NCI-H128 (cell line): ENCODE results near the gene IGSF21.
"Not testable (repeated sequence)": the region's sequence is repeated elsewhere in the genome, so short reads cannot be mapped to it uniquely, and the experiment has no call there.

ENCODE experiments used
- DNase-seq: peaks from one replicate; lab custom pipeline; 2025; ENCODE audit not compliant: unreplicated experiment; lab: John Stamatoyannopoulos, UW

The IGSF21 gene

GRCh38 chr1:18415448-18416027 is 307.9 kb downstream of the IGSF21 start:
- DNase-seq, result no peak

- DNase-seq, result not testable (repeated sequence)
Measured at GRCh38 chr1:18416126-18416525, 308.5 kb downstream of the IGSF21 start.

GRCh38 chr1:18417316-18418269 is 310.0 kb downstream of the IGSF21 start:
- DNase-seq, result no peak

GRCh38 chr1:18419113-18419844 is 311.7 kb downstream of the IGSF21 start:
- DNase-seq, result no peak

- DNase-seq, result no peak
Measured at GRCh38 chr1:18419845-18420184, 312.2 kb downstream of the IGSF21 start.

- no peak for DNase-seq
Measured at GRCh38 chr1:18422076-18422777, 314.6 kb downstream of the IGSF21 start.

GRCh38 chr1:18422954-18423353 is 315.4 kb downstream of the IGSF21 start:
- no peak for DNase-seq

- no peak for DNase-seq
Measured at GRCh38 chr1:18426580-18426979, 319.0 kb downstream of the IGSF21 start.
